Left forelimb (tissue), 1 donor: ENCODE data around the gene ERBB4.
"Not testable (repeated sequence)": the region's sequence is repeated elsewhere in the genome, so short reads cannot be mapped to it uniquely, and the experiment has no call there.

Experiments used
- DNase-seq: peaks from one replicate; pipeline ENCODE4 v3.0.0-alpha.2; 2018; ENCODE audit warnings: low spot score

ERBB4 gene

GRCh38 chr2:212197776-212198175 is 340.8 kb downstream of the ERBB4 start:
- no peak for DNase-seq

GRCh38 chr2:212195626-212196025 is 343.0 kb downstream of the ERBB4 start:
- no peak for DNase-seq

- no peak for DNase-seq
These were observed 344.2 kb downstream of the ERBB4 start for GRCh38 chr2:212194396-212194795.

GRCh38 chr2:212193803-212194202 is 344.8 kb downstream of the ERBB4 start:
- DNase-seq = no peak

GRCh38 chr2:212193056-212193455 is 345.5 kb downstream of the ERBB4 start:
- no peak for DNase-seq

GRCh38 chr2:212191438-212191837 is 347.2 kb downstream of the ERBB4 start:
- DNase-seq = not testable (repeated sequence)

GRCh38 chr2:212186166-212186565 is 352.4 kb downstream of the ERBB4 start:
- DNase-seq = no peak

- no peak for DNase-seq
These were observed 357.0 kb downstream of the ERBB4 start for GRCh38 chr2:212181646-212182045.

- DNase-seq = no peak
These were observed 358.1 kb downstream of the ERBB4 start for GRCh38 chr2:212180408-212181083.

GRCh38 chr2:212177724-212178123 is 360.9 kb downstream of the ERBB4 start:
- DNase-seq = no peak

- DNase-seq = no peak
These were observed 362.5 kb downstream of the ERBB4 start for GRCh38 chr2:212176151-212176550.

GRCh38 chr2:212173756-212174510 is 364.7 kb downstream of the ERBB4 start:
- DNase-seq = no peak

- DNase-seq = no peak
These were observed 365.3 kb downstream of the ERBB4 start for GRCh38 chr2:212173331-212173730.

GRCh38 chr2:212170382-212170781 is 368.2 kb downstream of the ERBB4 start:
- no peak for DNase-seq

- no peak for DNase-seq
These were observed 380.5 kb downstream of the ERBB4 start for GRCh38 chr2:212158081-212158480.

GRCh38 chr2:212157012-212157411 is 381.6 kb downstream of the ERBB4 start:
- DNase-seq = no peak

GRCh38 chr2:212156088-212156487 is 382.5 kb downstream of the ERBB4 start:
- no peak for DNase-seq

- no peak for DNase-seq
These were observed 384.1 kb downstream of the ERBB4 start for GRCh38 chr2:212154477-212154878.

- DNase-seq = no peak
These were observed 384.7 kb downstream of the ERBB4 start for GRCh38 chr2:212153923-212154322.

GRCh38 chr2:212147921-212148513 is 390.6 kb downstream of the ERBB4 start:
- DNase-seq = no peak

GRCh38 chr2:212146416-212146815 is 392.2 kb downstream of the ERBB4 start:
- DNase-seq = no peak

GRCh38 chr2:212145121-212145520 is 393.5 kb downstream of the ERBB4 start:
- DNase-seq = no peak

- DNase-seq = no peak
These were observed 396.0 kb downstream of the ERBB4 start for GRCh38 chr2:212142631-212143030.
